ENCODE measurements around the gene ATP2C2. TPM values are rescaled to one million over a fixed set of nuclear protein-coding genes. Genes with fewer than 3 reads are reported as not detected.

ATP2C2 gene
- polyA plus RNA-seq, 1 donor (not counting 4 experiments of a cell fraction or from before 2014, with no cell fraction given), result 0.96 TPM

- Histone ChIP-seq H3K4me3 (ENCODE audit: control insufficient read depth in 2 of 3, extremely low read depth in 1 of 3, insufficient read depth in 2 of 3, low read depth in 1 of 3, low read length in 3 of 3) (no peak overlapping the region), H3K9ac (ENCODE audit: control insufficient read depth, extremely low read depth, insufficient read depth, low read length) (no peak overlapping the region), H4K20me1 (ENCODE audit: control insufficient read depth, extremely low read depth, insufficient read depth, low read length) (no peaks in the 10 kb centered on the region), H3K79me2 (ENCODE audit: control insufficient read depth, insufficient read depth, low read length) (no peaks in the 10 kb centered on the region), H3K4me1 (ENCODE audit: control insufficient read depth, extremely low read depth, insufficient read depth, low read length) (no peaks in the 10 kb centered on the region), H3K9me1 (ENCODE audit: control insufficient read depth, extremely low read depth, insufficient read depth, low read length) (no peaks in the 10 kb centered on the region), H3K9me3 (ENCODE audit: control insufficient read depth, low read depth, low read length) (no peaks in the 10 kb centered on the region), H3K4me2 (ENCODE audit: control insufficient read depth, extremely low read depth, insufficient read depth, low read depth, low read length) (no peak overlapping the region), H2AFZ (ENCODE audit: control insufficient read depth, low read length) (no peak overlapping the region), H3K36me3 (ENCODE audit: control insufficient read depth in 2 of 2, extremely low read depth in 1 of 2, insufficient read depth in 2 of 2, low read length in 2 of 2) (no peaks in the 10 kb centered on the region), H3K27me3 (ENCODE audit: control insufficient read depth, extremely low read depth, insufficient read depth, low read length) (peaks cover 25% of the 10 kb centered on the region), H3K27ac (ENCODE audit: control insufficient read depth, insufficient read depth, low read length) (no peak overlapping the region)
- dilution Hi-C loops (cut with MboI; ENCODE audit: extremely low pct_ligation_motif_present, low sequenced_read_pairs), result no loop called here
- TF ChIP-seq EZH2 (IDR thresholded peaks at IDR 0.05; ENCODE audit: low read length), result no peak
- no peak for DNase-seq (ENCODE audit: low read depth, low spot score)
- no peak for FAIRE-seq
Observed at GRCh38 chr16:84404324-84404723, 36.0 kb downstream of the ATP2C2 start.

GRCh38 chr16:84404936-84405639 lies 36.8 kb downstream of the ATP2C2 start:
- no peak for DNase-seq (ENCODE audit: low read depth, low spot score)
- Histone ChIP-seq H2AFZ (ENCODE audit: control insufficient read depth, low read length) (no peak overlapping the region), H4K20me1 (ENCODE audit: control insufficient read depth, extremely low read depth, insufficient read depth, low read length) (no peaks in the 10 kb centered on the region), H3K4me1 (ENCODE audit: control insufficient read depth, extremely low read depth, insufficient read depth, low read length) (no peaks in the 10 kb centered on the region), H3K9ac (ENCODE audit: control insufficient read depth, extremely low read depth, insufficient read depth, low read length) (no peak overlapping the region), H3K79me2 (ENCODE audit: control insufficient read depth, insufficient read depth, low read length) (no peaks in the 10 kb centered on the region), H3K4me3 (ENCODE audit: control insufficient read depth in 2 of 3, extremely low read depth in 1 of 3, insufficient read depth in 2 of 3, low read depth in 1 of 3, low read length in 3 of 3) (no peak overlapping the region), H3K36me3 (ENCODE audit: control insufficient read depth in 2 of 2, extremely low read depth in 1 of 2, insufficient read depth in 2 of 2, low read length in 2 of 2) (no peaks in the 10 kb centered on the region), H3K27ac (ENCODE audit: control insufficient read depth, insufficient read depth, low read length) (no peak overlapping the region), H3K27me3 (ENCODE audit: control insufficient read depth, extremely low read depth, insufficient read depth, low read length) (peaks cover 25% of the 10 kb centered on the region), H3K4me2 (ENCODE audit: control insufficient read depth, extremely low read depth, insufficient read depth, low read depth, low read length) (no peak overlapping the region), H3K9me3 (ENCODE audit: control insufficient read depth, low read depth, low read length) (no peaks in the 10 kb centered on the region), H3K9me1 (ENCODE audit: control insufficient read depth, extremely low read depth, insufficient read depth, low read length) (no peaks in the 10 kb centered on the region)
- FAIRE-seq, result no peak
- dilution Hi-C loops (cut with MboI; ENCODE audit: extremely low pct_ligation_motif_present, low sequenced_read_pairs), result no loop called here
- TF ChIP-seq EZH2 (IDR thresholded peaks at IDR 0.05; ENCODE audit: low read length) (no peak), CTCF (optimal IDR thresholded peaks at IDR 0.05 in 1 of 3, IDR thresholded peaks at IDR 0.05 in 1 of 3, conservative IDR thresholded peaks at IDR 0.05 in 1 of 3; ENCODE audit: extremely low read depth in 1 of 3, insufficient read depth in 2 of 3, low read length in 3 of 3) (no peak)
